NCI-H1436 (cell line): Measurements from ENCODE around the gene TNFAIP3.

ENCODE experiments used
- DNase-seq: peaks from one replicate; lab custom pipeline; 2025; lab: John Stamatoyannopoulos, UW

Gene TNFAIP3

DNA sequence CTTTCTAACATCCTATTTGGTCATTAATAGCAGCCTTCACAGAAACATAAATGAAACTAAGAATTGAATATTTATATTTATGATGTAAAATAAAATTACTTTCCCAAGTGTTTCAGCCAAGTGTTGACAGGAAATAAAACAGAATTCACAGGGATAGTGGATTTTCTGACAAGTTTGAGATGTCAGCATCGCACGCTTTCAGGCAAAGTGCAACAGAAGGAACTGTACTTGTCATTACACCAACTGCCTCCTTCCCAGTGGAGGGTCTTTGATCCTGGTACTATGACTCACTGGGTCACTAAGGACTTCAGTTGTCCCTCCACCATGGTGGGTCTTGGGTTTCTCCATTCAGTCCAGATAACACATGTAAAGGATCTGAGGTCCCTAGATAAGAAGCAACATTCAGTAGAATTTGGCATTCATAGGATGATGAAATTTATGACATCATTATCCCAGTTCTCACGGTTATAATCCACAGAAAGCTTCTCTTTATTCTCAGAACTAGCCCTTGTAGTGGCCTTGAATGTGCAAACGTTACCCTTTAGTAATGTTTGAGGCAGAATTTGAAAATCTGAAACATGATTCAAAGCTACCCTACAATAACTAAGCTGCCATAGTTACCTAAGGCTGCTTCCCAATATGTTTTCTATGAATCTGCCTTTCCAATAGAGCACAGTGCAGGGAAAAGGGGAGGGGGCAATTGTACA is 3.8 kb upstream of the TNFAIP3 start:
- no peak for DNase-seq

GRCh38 chr6:137864812-137865508 is 2.1 kb upstream of the TNFAIP3 start:
- no peak for DNase-seq

DNA sequence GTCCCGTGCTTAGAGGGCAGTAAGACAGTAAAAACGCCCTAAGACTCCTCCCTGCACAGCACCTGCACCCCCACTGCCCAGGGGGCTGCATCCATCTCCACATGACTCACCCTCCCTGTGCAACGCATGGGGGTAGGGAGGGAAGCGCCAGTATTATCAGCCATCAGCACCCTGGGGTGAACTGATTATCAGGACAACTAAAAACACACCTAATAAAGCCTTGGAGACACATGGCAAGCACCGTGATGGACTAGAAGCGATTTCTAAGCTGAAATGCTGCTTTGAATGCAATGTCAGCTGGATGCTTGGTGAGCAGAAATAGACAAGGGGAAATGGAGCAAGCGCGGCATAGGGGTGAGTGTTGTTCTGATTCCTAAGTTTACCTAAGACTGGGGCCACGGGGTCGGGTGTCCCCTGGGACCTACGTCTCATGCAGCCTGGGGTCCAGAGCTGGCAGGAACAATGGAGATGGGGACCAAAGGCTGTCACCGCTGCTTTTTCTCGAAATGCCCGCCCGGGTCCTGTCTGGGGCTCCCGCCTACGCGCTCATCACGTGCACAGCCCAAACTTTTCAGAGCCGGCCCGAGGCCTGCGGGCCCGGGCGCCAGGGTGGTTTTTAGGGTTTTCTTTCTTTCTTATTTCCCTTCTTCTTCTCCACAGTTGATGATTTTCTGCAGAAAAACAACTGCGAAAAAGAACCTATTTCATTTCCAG is 702 bp upstream of the TNFAIP3 start:
- DNase-seq = no peak

DNA sequence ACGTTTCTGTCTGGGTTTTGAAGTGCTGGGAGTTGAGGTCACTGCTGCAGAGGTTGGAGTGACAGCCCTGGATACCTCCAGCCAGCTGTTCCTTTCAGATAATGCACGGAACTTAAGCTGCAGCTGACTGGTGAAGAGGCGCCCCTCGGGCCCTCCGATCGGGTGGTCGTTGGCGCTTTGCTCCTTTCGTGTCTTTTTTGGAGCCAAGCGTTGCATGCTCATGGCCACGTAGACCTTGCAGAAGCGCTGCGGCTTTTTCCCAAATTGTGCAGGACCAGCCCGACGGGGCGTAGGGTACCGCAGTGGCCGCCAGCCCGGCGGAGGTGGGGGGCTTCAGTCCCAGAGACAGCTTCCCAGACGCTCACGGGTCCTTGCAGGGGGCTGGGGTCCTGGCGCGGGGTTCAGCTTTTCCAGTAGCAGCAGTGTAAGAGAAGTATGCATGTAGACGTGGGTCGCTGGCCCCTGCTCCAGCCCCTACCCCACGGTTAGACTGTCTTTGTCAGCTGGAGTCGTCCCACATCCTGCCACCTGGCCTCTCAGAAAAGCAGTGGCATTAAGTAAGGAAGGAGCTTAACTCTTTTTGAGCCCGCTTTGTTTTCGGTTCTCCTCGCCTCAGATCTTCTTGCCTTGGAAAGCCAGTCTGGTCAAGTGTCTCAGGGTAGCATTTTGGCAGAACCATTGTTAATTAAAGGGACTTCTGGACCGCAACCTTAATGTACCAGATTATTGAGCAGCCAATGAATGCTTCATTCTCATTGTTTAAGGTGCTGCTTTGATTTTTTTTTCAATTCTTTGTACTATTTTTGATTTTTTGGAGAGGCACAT is 838 bp downstream of the TNFAIP3 start:
- DNase-seq = no peak

- DNase-seq = no peak
Measured at GRCh38 chr6:137868721-137869548, 1.9 kb downstream of the TNFAIP3 start.

DNA sequence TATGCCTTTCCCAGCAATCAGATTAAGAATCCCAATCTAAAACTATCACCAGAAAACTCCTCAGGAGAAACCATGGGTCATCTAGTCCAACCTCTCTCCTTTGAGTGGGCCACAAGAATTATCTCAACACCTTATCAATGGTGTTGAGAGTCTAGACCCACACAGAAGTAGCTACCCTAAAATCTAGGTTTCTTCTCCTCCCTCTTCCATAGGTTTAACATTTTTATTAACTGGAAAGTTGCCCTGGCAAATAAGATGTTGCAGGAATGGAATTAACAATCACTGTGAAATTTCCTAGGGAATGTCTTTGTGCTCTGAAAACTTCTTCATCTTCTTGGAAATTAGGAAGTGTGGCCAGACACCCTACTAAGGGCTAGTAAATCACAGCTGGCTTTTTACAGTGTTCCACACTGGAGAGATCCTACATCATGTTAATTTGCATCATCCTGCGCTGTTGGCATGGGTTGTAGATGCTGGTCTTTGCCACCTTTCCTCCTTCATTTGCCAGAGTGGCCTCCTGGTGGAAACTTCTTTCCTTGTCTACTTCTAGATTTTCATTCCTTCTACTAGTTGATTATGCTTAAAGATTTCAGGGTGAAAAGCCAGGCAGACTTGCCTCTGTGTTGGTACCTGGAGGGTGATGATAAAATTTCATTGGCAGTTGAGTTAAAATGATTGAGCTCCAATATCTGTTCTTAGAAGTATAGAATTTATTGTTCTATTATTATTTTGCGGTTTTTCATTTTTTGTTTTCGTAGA is 2.7 kb downstream of the TNFAIP3 start:
- no peak for DNase-seq

- DNase-seq = no peak
Measured at GRCh38 chr6:137870308-137870644, 3.2 kb downstream of the TNFAIP3 start.

DNA sequence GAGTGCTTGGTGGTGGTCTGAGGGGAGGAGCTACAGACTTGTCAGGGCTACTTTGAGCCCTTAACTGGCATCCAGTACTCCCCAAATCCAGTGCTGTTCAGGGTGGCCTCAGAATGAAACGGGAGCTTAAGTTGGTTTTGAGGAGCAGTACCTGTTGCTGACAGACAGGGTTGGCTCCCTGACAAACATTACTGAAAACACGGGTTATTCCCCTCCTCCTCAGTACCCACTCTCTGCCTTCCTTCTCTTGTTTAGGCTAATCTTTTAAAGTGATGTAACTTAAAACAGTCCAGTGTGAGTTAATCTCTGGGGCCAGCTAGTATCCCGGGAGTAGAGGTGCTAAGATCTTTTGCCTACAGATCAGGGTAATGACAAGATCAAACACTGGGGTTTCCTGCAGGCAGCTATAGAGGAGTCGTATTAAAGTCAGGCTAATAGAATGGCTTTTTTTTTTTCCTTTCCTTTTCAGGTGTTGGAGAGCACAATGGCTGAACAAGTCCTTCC is 3.7 kb downstream of the TNFAIP3 start:
- no peak for DNase-seq

DNA sequence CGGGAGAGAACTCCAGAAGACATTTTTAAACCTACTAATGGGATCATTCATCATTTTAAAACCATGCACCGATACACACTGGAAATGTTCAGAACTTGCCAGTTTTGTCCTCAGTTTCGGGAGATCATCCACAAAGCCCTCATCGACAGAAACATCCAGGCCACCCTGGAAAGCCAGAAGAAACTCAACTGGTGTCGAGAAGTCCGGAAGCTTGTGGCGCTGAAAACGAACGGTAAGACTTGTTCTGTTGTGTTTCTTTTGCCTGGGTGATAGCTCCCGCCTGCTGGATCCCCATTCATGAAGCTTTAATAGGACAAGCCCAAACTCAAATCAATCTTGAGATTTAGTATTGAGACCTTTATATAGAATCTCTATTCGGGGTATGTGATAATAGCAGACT is 4.2 kb downstream of the TNFAIP3 start:
- DNase-seq = no peak

DNA sequence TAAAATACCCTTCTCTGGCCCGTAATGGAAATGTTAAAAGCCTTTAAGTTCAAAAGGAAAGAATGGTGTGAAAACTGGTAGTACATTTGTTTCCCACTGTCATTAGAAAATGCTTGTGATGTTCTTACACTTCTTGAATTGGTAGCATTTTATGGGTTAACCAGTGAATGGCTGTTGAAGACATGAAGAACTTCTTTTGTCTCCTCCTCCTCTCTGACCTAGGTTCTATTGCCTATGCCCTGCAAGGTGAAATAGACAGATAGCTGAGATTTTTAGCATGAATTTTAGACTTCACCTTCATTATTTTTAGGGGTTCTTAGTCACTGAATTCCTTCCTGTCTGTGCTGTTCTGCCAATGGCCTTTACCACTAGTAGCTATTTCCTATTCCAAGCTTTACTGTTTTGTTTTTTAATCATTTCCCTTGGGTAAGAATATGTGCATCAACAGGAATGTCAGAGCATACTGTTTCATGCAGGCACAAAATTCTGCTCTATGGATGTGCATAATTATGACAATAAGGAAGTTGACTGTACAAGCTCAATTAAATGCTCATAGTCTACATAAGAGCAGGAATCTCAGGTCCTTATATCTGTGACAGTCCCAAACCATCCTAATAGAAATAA is 4.9 kb downstream of the TNFAIP3 start:
- no peak for DNase-seq

DNA sequence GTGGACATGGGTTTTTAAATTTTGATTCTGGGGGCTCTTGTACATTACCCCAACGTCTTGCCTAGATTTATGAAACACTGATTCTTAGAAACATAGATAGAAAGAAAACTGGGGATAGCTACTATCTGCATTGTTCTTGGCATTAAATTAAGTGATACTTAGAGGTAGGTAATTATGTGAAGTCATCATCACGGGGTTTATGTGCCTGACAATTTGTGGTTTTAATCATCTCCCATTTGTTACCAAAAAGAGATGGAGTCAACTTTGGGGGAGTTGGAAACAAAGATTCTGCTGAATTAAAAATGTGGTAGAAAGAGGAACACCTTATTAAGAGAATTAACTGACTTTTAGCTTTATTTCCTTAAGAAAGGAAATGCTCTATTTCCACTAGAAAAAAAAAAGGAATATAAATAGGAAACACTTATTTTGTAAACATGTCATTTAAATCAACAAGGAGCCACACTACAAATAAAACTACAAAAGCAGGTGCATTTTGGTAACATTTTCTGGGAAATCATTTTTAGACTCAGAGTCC is 5.6 kb downstream of the TNFAIP3 start:
- no peak for DNase-seq

- DNase-seq = no peak
Measured at GRCh38 chr6:137873273-137873762, 6.3 kb downstream of the TNFAIP3 start.

DNA sequence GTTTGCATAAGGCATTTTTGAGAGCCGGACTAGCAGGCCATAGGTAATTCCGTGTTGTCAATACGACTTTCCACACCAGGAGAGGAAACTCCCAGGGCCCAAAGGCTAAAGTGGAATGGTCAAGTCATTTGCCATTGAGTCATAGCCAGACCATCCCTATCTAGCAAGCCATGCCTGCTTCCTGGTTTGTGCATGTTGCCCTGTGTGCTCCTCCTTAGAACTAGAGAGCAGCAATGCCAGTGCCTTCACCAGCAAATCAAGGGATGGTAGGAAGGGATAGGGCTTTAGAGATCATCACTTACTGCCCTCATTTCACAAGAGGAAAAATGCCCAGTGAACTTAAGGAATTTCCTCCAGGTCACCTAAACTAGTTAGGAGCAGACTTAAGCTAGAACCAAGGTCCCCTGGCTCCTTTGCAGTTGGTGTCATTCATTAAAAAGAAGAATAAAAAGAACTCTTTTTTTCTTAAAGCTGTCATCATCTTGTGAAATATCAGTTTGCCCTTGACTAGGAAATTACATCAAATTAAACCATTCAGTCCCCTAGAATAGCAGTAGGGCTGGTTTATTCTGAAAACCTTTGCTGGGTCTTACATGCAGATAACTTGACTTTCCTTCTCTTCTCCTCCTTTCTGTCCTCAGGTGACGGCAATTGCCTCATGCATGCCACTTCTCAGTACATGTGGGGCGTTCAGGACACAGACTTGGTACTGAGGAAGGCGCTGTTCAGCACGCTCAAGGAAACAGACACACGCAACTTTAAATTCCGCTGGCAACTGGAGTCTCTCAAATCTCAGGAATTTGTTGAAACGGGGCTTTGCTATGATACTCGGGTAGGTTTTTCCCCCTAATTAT is 7.4 kb downstream of the TNFAIP3 start:
- no peak for DNase-seq

DNA sequence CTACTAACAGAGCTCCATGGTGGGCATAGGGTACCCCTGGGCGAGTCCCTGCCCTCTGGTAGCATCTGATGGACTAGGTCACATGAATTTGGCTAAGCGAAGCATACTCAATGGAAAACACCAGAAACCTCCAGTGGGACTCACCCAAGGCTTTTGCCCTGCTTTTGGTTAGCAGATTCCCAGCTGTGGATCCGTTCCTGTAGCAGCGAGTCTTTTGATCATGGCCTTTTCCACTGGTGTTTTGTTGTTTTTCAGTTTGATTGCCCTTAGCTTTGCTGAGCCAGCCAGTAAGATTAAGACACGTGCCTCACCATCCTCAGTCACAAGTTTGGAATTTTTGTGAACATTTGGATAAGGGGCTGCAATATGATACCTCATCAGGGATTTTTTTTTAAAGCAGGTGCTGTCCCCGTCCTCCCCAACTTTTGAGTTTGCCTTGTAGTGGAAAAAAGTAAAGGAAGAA is 8.0 kb downstream of the TNFAIP3 start:
- DNase-seq = no peak

GRCh38 chr6:137875606-137876005 is 8.5 kb downstream of the TNFAIP3 start:
- DNase-seq = no peak

DNA sequence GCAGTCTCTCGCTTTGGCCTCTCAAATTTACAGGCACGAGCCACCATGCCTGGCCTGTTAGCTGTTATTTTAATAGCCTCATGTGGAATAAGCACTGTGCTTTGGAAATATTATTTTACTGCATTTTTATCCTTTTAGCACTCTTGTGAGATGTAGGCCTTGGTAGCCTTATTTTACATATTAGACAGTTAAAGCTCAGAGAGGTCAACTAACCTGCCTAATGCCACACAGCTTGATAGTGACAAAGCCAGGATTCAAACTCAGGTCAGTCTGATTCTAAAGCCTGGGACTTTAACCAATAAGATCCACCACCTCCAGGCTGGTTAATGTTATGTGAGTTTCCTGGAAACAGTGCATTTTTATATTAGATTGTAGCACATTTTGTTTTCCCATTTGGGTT is 9.5 kb downstream of the TNFAIP3 start:
- no peak for DNase-seq

DNA sequence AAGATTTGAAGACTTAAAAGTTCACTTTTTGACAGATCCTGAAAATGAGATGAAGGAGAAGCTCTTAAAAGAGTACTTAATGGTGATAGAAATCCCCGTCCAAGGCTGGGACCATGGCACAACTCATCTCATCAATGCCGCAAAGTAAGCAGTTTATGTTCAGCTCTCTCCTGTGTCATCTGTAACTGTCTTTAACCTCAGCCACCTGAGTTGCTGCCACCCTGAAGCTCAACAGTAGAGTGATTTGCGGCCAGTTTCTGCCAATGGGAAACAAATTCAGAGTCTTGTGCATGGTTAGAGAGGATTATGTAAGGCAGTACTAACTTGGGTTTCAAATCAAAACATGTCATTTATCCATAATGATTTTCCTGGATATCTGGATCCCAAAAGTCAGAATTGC is 10.1 kb downstream of the TNFAIP3 start:
- no peak for DNase-seq

DNA sequence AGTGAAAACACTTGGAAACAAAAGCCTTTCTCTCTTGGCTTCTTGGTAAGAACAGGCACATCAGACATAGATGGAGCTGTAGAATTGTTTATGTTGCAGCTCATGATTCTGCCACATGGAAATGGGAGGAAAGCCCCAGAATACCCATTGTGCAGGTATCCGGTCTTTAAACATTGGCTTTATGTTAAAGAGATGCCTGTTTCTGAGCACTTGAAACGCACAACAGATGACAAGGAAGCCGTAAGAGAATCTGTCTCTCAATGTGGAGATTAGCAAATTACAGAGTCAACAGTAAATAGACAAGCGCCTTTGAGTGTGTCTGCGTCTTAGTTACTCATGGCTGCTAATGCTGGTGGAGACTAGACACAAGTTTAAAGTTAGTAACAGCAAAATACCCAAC is 10.5 kb downstream of the TNFAIP3 start:
- DNase-seq = no peak

DNA sequence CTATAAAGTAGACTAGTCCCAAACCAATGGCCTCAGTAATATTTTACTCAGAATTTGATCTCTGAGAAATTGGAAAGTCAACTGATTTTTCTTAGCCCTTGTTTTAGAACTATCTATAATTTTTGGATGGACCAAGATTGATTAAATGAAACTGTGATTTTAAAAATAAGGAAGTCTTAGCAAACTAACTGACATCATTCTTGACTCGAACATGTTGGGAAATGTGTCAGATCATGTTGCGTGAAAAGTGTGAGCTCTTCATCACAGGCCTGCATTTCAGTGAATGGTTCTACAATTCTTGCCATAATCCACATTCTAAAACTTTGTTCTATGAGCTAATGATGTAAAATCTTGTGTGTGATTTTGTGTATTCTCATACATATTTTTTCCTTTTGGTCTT is 11.0 kb downstream of the TNFAIP3 start:
- no peak for DNase-seq
